NK-92 (cell line): ENCODE results near the gene NUAK1.

ENCODE experiments used
- DNase-seq: peaks from one replicate; lab custom pipeline; 2025; ENCODE audit not compliant: unreplicated experiment; lab: John Stamatoyannopoulos, UW

NUAK1 gene

DNA sequence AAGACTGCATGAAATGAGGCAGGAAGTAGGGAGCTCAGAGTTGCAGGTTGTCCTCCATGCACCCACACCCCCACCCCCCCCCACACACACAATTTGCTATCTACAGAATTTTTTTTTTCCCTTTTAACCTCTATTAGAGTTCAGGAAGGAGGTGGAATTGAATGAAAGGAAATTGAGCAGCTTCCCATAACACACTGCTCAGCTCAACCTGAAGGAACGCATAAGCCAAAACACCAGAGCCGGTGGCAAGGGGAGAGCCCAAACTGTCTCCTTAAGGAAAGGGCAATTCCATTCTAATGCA is 74.1 kb downstream of the NUAK1 start:
- DNase-seq = no peak

DNA sequence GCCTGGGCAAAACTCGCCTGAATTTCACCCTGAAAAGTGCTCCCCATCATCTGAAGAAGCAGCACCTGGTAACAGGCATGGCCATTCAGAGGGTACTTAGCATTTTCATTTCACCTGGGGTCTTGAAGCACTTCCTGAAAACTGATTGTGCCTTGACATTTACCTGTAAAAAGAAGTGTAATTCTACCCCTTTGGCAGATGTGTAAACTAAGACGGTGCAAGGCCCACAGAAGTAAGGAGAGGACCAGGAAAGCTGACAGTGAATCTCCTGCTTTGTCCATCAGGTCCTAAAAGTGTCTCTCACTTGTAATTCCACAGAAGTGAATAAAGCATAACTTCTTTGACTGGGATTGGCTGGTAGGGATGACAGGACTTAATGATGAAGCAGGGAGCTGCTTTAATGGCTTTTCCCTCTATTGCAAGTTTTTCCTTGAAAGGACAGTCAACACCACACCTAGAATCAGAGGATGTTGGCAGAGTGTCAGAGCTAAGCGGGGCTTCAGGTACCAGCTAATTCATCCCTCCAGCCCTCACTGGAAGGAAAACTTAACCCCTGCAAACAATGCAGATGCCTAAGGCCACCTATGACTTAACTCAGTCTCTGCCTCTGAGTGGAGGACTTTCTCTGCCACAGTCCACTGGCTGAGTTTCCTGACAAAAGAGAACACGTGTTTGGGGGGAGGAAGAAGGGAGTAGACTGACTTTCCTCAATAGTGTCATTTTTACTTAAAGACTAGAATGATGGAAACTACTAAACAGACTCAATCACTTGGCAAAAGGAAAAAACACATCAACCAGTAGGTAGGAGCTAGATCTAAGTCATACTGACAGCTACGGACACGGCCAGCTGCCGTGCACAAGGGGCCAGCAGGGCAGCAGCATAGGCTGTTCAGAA is 74.7 kb downstream of the NUAK1 start:
- no peak for DNase-seq

DNA sequence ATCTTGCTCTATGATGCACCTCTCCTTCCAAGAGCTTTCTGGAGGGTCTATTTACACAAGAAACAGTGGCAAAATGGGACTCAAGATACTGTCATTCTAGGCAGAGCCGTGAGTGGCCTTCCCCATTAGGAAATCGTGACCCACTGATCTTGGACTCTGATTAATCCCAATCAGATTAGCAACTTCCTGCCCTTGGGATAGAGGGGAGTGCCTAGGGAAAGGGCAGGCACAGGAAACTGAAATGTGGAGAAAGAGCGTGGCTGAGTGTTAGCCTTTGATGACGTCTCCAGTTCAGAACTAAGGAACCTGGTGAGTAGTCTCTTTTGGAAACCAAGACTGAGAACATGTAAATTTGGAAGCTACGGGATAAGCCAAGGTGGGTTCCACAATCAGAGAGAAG is 76.1 kb downstream of the NUAK1 start:
- DNase-seq = no peak

DNA sequence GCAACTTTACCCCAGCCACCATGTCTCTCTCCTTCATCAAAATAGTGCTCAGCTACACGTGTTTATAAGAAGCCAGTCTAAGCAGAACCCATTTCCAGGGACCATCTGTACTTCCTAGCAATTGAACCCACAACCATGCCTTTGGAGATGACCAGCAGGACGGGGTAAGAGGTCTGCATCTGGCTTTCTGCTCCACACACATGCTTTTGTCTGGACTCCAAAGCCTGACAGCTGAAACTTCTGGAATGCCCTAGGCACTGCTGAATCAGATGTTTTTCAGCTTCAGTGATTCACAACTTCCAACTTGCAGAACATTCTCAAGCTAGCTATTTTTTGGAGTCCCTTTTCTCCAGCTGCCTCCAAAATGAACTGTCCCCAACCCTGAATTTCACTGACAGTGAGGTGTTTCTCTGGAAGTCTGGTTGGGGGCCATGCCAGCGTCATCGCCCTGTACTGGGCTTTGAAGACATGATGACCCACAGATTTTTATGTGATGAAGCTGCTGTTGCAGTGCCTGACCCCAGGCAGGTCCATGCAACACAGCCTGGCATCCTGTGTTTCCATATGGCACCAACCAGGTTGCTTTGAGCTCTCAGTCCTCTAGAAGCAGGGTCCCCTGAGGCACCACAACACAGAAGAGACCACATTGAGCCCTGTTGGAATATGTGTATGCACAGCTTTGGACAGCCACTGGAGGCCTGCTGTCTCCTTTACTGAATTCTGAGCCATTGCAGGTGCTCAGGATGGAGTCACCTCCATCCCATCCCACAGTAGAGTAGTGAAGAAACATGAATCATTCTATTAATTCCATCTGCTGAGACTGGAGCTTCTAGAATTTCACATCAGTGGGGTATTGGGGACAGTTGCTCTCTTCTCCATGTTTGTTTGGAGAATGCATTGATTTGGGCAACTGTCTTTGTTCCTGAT is 80.2 kb downstream of the NUAK1 start:
- no peak for DNase-seq

DNA sequence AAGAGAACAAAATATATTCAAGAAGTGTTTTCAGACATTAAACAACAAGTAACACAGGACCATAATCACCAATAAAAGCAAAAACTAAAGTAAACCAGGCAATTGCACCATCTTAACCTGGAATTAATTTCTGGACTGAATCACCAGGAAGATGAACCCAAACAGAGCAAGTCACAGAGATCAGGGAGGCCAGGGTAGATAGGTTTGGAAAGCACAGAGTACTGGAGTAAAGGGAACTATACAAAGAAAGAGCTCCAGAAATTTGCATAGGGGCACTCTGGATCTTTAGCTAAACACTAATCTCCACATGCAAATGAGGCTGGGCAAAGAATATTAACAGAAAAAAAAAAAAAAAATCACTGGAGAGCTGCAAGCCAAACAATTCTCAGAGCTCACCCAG is 84.7 kb downstream of the NUAK1 start:
- no peak for DNase-seq

DNA sequence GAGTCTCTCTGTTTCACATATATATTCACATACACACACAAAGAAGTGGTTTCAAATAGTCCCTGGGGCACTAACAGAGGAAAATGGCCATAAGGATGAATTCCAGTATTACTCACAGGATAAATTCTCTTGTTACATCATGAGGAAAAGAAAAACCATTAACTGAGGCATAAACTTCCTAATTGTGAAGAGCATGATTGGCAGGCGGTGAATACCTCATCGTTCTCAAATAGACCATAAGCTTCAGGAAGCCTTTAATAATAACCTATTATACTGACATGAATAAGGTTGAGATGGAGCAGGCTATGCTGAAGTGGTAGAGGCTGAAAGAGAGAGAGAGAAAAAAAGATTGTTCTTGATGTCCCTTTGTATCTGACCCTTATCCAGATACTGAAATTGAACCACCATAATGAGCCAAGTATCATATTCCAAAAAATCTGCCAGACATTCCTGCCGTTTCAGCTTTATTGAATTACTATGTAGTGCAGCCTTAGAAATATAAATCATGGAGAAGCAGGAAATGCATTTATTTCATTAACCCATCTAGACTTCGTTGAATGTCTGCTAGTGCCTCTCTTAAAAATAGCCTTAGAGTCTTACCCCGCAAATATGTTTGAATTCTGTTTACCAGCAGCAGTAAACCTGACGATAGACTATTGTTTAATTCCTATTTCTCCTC is 86.8 kb downstream of the NUAK1 start:
- DNase-seq = no peak

DNA sequence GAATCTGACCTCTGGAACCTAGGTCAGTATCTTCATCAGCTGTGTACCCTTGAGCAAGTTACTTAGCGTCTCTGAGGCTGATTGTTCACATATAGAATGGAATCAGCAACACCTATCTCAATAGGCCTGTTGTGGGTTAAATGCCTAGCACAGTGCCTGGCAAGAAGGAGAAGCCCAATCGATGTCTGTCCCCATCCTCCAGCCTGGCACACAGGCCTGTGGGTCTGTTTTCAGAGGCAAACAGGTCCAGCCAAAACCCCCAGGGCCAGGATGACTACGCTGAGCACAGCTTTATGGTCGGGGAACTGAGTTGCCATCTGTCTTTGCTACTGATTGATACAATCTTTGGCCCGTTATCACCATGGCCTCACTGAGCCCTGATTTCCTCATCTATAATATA is 89.2 kb downstream of the NUAK1 start:
- no peak for DNase-seq

DNA sequence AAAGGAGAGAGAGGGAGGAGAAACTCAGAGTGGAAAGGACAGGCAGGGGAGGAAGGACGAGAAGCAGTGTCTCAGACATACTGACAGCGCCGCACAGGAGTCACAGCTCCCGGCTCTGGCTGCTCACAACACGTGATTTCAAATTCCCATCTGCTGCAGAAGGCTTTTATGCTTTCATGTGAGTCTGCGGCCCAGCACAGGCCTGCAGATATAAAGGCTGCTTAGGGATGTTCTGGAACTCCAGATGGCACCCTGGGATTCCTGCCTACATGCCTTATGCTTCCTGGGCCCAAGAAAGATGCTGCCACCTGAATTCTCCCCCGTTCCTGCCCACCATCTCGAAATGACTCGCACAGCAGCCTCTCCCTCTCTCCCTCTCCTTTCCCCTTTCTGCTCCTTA is 89.6 kb downstream of the NUAK1 start:
- no peak for DNase-seq

DNA sequence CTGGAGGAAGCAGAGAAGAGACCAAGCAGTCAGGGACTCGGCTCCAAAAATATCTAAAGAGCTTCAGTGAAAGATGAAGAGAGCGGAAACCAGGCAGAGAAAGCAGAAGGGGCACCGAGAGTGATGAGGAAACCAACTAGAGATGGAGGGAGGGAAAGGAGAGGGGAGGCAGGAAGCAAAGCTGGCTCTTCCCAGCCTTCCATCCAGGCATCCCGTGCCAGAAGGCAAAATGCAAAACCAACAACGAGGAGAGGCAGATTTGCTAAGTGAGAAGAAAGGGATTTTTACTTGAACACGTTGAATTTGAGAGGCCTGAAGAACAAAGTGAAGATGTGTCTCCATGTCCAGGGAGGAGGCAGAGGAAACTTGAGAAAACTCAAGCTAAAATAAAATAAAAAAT is 90.1 kb downstream of the NUAK1 start:
- no peak for DNase-seq

DNA sequence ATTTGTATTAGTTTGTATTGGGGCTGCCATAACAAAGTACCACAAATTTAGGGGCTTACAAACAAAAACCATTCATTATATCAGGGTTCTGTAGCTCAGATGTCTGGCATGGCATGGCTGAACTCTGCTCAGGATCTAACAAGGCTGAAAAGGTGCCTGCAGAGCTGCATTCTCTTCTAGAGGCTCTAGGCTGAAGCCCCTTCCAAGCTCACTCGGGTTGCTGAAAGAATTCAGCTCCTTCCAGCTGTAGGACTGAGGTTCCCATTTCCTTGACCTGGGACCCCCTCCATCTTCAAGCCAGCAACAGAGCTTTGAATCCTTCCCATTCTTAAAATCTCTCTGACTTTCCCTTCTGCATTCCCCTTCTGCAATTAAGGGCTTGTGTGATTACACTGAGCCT is 90.7 kb downstream of the NUAK1 start:
- DNase-seq = no peak

DNA sequence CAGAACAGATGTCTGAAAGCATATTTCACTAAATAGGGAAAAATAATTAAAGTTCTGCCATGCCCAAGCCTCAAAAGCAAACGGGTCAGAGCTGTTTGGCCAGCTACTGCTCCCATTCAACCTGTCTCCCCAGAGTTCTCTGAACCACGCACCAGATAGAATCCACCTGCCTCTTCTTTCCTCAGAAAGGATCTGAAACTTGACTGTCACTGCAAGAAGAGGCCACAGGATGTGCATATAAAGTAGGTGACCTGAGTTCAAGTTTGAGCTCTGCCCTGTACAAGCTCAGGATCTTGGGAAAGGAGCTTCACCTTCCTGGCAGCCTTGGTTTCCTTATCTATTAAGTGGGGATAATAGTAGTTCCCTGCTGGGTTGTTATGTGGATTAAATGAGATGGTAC is 91.8 kb downstream of the NUAK1 start:
- no peak for DNase-seq

DNA sequence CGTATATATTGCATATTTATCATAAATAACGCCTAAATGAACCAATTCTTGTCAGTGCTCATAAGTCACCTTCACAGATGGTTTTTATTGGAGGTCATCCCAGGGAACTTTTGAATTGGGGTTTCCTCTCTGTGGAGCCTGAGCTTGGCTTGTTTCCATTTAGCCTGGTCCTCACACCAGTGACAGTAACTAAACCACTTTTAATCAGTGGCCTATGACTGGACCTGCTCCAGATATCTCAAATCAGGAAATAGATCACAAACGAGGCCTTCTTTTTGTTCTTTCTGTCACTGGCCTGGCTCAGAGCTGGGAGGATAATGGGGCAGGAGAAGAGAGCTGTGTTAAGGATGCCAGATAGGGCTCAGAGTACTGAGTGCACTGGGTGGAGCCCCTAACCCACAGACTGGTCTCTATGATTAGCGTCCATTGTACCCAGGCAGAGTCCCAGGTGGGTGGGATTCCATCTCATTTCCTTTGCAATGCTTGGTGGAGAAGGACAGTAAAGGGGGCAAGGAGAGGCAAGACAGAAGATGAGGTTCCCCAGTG is 92.4 kb downstream of the NUAK1 start:
- no peak for DNase-seq

DNA sequence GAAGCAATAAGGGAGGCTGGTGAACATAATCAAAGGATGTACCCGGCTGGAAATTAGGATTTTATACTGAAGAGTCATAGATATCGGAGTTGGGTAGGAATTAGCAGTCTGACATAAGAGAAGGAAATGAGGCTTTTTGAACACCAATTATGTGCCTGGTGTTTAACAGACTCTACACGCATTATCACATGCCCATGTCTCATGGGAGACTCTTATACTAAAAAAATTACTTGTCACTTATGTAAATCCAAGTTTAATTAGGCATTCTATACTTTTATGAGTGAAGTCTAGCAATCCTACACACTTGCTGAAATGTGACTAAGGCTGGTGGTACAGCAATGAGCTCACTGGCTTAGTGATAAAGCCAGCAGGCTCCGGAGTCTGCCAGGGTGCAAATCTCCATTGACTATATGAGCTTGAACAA is 93.5 kb downstream of the NUAK1 start:
- no peak for DNase-seq

DNA sequence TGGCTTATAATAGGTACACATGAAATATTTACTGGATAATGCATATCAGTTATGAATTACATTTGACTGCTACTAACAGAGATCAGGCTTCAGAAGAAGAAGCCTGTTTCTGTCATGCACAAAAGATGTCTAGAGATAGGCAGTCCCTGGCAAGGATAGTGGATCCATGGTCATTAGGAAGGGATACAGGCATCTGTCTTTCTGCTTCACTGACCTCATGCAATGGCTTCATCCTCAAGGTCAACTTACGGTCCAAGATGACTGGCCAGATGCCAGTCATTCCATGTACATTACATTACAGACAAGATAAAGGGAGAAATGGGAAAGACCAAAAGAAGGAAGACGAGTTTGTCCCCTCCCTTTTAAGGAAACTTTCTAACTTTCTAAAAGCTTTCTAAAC is 94.0 kb downstream of the NUAK1 start:
- no peak for DNase-seq

DNA sequence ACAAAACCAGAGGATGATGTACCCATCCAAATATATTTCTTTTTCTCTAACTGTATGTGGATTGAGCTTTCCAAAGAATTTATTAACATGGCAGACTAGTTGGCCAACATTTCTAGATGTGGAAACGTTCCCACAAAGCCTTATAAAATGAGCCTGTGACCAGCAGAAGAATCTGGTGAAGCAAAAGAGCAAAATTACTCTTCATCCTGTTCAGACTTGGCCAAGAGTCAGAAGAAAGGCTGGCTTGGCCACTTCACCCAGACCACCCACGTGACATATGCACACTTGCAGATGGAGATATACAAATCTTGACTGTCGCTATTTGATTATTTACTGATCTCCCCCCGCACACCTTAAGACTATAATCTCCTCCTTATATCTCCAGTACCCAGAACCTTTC is 96.7 kb downstream of the NUAK1 start:
- no peak for DNase-seq

DNA sequence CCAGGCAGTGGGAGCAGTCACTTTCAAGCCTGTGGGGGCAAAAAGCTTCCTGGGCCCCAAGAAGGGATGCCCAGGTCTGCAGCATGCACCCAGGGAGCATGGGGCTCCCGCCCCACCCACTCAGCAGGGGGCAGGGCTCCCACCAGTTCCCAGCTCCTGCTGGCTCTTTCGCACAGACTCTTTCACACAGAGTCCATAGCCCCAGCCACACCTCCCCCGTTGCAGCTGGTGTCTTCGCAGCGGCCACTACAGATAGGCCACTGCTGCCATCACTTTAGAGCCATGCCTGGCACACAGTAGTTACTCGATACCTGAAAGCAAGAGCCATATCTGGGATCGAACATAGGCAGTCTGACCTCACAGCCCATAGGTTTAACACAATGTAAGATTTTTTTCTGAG is 98.2 kb downstream of the NUAK1 start:
- no peak for DNase-seq

DNA sequence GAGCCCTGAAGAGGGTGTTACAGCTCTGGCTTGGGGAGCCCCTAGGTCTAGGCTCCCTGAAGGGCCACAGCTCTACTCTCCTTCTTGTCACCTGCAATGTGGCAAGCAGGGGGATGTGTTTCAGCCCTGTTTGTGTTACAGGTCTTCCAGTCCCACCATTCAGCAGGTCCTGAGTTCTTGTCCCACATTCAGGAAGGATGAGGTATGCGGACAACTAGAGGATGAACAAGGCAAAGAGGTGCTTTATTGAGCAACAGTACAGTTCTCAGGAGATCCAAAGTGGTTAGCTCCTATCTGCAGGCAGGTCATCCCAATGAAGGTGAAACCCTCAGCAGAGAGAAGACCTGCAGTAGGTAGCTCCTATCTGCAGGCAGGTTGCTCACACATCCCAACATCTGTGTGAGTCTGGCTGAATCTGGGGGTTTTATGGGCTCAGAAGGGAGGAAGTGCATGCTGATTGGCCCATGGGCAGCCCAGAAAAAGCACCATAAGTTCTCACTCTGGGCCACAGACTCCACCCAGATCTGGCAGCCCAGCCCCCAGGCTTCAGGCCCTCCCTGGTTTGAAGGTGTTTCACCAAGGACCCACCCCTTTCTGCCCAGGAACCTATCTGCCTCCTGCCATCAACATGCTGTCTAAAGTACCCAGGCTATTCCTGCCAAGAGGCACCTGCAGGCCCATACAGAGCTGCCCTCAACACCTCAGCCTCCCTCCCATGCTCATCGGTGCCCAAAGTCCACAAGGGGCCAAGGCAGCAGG is 98.9 kb downstream of the NUAK1 start:
- DNase-seq = no peak

DNA sequence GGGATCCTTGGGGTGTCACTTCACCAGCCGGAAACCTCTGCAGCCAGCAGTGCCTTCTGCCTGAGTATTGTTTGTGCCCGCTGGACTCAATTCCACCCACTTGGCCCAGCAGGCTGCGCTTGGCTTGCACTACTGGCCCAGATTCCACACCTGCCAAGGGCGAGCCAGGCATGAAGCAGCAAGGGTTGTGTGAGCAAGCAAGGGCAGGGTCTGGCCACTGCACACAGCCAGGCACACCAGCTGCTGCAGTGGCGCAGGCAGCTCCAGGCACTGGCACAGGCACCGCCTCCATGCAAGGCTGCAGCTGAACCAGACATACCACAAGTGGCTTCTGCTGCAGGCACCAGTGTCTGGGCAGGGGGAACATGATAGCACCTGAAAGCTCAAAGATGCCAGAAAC is 99.5 kb downstream of the NUAK1 start:
- DNase-seq = no peak

DNA sequence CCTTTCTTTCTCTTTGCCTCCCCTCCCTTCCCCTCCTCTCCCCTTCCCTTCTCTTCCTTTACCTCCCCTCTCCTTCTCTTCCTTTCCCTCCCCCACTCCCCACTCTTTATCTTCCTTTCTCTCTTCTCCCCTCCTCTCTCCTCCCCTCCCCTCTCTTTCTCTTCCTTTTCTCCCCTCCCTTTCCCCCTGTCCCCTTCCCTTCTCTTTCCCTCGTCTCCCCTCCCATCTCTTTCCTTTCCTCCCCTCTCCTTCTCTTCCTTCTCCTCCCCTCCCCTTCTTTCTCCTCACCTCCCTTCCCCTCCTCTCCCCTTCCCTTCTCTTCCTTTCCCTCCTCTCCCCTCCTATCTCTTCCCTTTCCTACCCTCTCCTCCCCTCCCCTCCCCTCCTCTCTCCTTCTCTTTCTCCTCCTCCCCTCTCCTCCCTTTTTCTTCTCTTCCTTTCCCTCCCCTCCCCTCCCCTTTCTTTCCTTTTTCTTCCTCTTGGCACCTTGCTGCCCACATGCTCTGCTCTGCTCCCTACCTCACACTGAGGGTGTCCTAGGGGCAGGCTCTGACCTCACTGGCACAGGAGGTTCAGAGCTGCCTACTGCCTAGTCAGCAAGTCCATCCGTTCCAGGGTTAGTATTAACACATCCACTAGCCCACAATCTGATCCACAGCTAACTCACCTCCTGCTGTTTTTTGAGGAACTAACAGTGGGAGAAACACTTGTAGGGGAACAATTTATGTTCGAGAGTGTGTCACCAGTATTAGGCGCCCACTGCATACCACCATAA is 101.0 kb downstream of the NUAK1 start:
- no peak for DNase-seq

DNA sequence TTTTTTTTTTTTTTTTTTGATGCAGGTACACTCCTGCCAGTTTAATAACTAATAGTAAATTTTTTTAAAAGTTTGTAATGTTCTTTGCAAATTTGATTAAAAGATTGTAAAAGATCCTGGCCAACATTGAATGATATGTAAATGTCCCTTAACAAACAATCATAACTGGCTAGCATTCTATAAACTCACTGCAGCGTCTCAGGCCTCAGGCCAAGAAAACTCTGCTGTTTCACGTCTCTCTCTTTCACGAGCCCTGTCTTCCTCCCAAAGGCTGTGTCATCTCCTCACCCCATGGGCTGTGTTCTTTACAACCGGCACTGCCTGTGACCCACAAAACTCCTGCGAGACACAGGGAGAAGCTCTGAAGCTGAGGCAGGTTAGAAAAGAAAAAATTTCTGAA is 103.3 kb downstream of the NUAK1 start:
- DNase-seq = no peak
